ENCODE data around the gene TTLL10.

Gene TTLL10

DNA sequence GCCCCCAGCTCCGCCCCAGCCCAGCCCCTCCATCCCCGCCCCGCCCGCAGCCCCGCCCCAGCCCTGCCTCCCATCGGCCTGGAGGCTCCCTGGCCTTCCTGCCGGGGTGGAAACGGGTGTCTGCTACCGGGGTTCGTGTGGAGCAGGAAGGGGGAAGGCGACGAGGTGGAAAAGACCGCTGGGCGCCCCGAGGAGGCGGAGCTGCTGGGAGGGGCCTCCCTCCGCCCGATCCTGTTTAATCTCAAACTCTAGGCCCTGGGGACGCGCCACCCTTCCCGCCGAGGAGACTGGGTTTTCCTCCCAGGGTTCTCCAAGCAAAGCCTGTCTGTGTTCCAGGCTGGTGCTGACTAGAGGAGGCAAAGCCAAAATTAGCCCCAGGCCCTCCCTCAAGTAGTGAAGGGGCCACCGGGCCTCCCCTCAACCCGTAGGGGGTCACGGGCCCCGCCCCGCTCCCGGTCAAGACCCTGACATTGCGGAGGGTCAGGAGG is 16.2 kb upstream of the TTLL10 start:
- DNase-seq (ENCODE audit: low read depth, low spot score) = peak; percentile 62

- DNase-seq (ENCODE audit: low read depth, low spot score) = peak; percentile 63
Measured at GRCh38 chr1:1157914-1158710, 15.6 kb upstream of the TTLL10 start.

DNA sequence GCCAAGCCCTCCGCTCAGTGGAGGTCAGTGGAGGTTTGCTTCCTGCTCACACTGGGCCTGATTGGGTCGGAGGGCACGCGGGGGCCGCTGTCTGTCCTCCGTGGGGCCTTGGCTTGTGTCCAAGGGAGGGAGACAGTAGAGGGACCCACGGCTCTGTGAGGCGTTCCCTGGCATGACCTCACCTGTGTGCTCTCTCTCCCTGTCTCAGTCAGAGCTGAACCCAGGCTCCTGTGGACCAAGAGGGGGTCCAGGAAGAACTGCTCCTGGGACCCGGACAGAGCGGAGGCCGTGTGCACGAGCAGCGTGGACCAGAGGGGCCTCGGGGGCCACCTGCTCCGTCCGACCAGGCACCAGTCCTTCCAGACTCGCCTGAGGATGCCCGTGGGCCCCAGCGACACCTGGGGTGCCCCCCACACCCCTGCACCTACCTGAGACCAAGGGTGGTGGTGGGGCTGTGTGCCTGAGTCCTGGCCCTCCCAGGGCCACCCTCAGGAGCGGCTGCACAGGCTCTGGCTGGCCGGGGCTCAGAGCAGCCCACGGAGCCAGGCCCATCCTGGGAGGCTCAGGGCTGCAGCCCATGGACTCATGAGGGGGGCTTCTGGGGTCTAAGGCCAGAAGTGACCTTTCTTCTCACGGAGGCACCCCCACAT is 13.3 kb upstream of the TTLL10 start:
- no peak for DNase-seq (ENCODE audit: low read depth, low spot score)

GRCh38 chr1:1161078-1161682 is 12.5 kb upstream of the TTLL10 start:
- no peak for DNase-seq (ENCODE audit: low read depth, low spot score)

DNA sequence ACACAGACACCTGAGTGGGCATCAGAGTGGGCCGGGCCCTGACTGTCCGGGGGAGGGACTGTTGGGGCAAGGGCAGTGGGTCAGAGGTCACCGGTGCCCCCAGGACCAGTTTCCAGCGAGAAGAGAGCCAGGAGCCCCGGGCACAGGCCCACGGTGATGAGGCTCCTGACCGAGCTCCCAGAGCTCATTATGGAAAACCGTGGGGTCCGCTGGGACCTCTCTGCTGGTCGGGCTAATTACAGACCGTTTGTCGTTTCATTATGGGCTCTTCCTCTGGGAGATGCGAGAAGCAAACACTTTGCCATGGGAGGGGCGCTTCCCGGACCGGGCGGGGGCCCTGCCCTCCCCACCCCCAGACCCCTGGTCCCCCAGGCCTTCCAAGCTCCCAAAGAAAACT is 12.0 kb upstream of the TTLL10 start:
- no peak for DNase-seq (ENCODE audit: low read depth, low spot score)

- DNase-seq (ENCODE audit: low read depth, low spot score) = no peak
Measured at GRCh38 chr1:1162597-1163537, 10.8 kb upstream of the TTLL10 start.

GRCh38 chr1:1163538-1164070 is 10.1 kb upstream of the TTLL10 start:
- DNase-seq (ENCODE audit: low read depth, low spot score) = no peak

- no peak for DNase-seq (ENCODE audit: low read depth, low spot score)
Measured at GRCh38 chr1:1164361-1164700, 9.3 kb upstream of the TTLL10 start.

GRCh38 chr1:1164701-1165451 is 8.8 kb upstream of the TTLL10 start:
- peak; percentile 71 for DNase-seq (ENCODE audit: low read depth, low spot score)

DNA sequence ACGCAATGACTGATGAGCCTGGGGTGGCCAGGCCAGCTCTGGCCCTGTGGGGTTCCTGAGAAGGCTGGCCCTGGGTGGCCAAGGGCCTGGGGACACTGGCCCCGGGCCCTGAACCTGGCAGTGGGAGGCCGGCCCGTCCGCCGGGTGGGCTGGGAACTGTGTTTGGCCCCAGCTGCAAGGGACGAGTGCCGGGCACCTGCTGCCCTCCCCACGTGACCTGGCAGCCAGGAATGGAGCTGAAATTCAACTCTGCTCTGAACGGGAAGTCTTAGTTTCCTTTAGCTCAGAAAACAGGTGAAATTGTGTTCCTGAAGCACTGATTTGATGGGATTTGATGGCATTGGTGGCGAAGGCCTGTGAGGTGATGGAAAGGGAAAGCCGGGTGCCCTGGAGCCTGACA is 8.2 kb upstream of the TTLL10 start:
- no peak for DNase-seq (ENCODE audit: low read depth, low spot score)

DNA sequence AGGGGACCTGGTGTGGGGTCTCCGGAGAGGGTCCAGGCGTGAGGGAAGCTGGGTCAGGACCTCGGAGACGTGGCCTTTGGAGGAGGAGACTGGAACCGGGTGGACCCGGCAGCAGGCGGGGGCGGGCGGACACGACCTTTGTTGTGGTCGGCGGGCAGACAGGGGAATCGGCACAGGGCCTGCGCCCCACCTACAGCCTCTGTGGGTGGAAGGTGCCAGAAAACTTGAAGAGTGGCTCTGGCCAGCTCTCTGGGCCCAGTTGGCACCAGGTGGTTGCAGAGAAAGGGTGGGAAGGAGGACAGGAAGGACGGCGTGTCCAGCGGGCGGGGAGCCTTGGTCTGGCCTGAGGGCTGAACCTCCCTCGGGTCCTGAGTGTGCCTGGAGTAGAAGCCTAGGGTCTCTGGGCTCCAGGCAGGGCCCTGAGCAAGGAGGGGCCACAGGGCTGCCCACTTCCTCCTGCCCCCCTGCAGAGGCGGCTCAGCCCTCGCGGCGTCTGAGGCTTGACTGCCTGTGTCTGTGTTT is 7.7 kb upstream of the TTLL10 start:
- no peak for DNase-seq (ENCODE audit: low read depth, low spot score)

GRCh38 chr1:1166642-1167397 is 6.9 kb upstream of the TTLL10 start:
- DNase-seq (ENCODE audit: low read depth, low spot score) = no peak

- no peak for DNase-seq (ENCODE audit: low read depth, low spot score)
Measured at GRCh38 chr1:1167398-1167821, 6.3 kb upstream of the TTLL10 start.

DNA sequence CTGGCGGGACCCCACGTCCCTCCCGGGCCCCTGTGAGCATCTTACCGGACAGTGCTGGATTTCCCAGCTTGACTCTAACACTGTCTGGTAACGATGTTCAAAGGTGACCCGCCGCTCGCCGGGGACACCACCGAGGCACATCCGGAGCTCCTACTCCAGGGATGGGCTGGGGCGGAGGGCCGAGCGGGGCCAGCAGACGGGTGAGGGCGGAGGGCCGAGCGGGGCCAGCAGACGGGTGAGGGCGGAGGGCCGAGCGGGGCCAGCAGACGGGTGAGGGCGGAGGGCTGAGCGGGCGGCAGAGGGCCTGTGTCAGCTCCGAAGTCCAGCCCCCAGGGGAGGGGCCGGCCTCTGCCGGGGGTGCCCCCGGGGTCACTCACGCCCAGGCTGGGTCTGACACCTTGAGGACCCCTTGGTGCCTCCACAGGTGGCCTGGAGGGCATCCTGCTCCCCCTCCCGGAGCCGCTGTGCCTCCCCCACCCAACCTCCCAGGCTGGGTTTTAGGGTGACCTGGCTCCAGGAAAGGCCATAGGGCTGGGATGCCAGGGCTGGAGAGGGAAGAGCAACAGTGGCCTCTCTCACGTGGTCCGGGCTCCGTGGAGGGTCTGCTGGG is 5.7 kb upstream of the TTLL10 start:
- no peak for DNase-seq (ENCODE audit: low read depth, low spot score)

DNA sequence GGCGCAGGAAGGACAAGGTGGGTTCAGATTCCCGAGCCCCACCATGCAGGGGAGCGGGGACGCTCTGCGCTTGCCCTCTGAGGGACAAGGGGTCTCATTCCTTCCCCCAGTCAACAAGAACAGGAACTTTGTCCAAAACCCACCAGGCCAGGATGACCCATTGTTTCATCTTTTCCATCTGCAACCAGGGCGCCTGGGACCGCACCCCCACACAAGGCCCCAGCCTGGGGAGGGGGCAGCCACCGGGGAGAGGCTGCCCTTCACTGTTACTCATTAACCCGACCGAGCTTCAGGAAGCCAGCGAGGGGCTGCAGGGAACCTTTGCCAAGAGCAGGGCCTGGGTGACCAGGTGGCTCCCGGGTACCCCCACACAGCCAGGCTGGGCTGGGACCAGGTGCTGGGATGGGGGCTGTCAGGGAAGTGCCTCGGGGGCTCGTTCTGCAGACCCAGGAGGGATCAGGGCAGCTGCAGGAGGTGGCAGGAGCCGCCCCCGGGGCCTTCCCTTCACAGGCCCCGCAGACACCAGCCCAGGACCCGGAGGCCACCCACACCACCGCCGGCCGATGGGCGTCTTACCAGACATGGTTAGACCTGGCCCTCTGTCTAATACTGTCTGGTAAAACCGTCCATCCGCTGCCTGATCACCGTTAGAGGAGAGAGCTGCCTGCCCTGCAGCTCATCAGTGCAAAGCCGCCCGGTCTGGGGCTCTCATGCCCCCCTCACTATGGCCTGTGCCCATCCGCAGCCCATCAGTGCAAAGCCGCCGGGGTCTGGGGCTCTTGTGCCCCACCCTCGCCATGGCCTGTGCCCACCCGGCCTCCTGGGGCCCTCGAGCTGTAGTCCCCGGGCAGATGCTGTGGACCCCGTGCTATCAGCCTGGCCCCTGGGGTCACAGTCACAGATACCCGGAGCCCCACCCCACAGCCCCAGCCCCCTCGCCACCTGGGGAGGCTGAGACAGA is 4.9 kb upstream of the TTLL10 start:
- no peak for DNase-seq (ENCODE audit: low read depth, low spot score)

DNA sequence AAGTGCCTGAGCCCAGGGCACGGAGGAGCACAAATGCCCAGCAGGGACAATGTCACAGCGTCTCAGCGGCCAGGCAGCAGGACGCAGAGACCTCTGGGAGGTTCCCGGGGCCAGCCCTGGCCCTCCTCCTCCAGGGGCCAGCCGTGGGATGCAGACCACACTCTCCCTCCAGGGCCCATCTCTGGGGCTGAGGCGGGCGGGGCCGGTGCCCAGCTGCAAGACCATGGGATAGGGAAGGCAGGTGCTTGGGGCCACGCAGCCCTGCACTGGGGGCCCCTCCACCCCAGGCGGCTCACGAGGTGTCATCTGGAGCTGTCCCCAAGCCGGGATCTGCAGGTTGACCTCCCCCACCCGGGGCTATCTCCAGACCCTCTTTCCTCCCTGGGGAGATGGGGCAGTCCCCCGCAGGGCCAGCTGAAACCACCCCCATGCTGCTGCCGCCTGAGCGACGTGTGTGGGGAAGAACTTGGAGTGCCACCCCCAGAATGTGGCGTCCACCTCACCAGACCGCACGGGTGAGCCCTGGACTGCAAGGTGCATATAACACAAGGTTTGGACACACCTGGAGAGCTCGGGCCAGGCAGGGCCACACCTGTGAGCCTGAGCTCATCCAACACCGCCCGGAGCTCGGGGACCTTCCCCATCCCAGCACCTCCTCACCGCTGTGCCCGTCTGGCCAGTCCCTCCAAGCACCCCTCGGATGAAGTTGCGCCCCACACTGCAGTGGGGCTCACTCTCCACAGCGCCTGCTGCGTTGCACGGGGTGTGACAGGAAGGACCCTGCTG is 4.1 kb upstream of the TTLL10 start:
- no peak for DNase-seq (ENCODE audit: low read depth, low spot score)
